GM12872 (cell line): ENCODE results near the gene OAS2.

ENCODE experiments used
- CTCF ChIP-seq: IDR thresholded peaks from 3 replicates; pipeline ENCODE4 v1.5.1; 2011; ENCODE audit warnings: low read depth, mild to moderate bottlenecking, low read length, moderate library complexity; ENCODE audit not compliant: insufficient read depth

Gene OAS2

GRCh38 chr12:112967306-112967705 is 11.0 kb upstream of the OAS2 start:
- TF ChIP-seq CTCF = no peak

- no peak for TF ChIP-seq CTCF
Observed at GRCh38 chr12:112967858-112968257, 10.5 kb upstream of the OAS2 start.

GRCh38 chr12:112969547-112970306 is 8.6 kb upstream of the OAS2 start:
- no peak for TF ChIP-seq CTCF

- TF ChIP-seq CTCF = no peak
Observed at GRCh38 chr12:112970391-112970790, 7.9 kb upstream of the OAS2 start.

GRCh38 chr12:112971248-112971647 is 7.1 kb upstream of the OAS2 start:
- TF ChIP-seq CTCF = no peak

DNA sequence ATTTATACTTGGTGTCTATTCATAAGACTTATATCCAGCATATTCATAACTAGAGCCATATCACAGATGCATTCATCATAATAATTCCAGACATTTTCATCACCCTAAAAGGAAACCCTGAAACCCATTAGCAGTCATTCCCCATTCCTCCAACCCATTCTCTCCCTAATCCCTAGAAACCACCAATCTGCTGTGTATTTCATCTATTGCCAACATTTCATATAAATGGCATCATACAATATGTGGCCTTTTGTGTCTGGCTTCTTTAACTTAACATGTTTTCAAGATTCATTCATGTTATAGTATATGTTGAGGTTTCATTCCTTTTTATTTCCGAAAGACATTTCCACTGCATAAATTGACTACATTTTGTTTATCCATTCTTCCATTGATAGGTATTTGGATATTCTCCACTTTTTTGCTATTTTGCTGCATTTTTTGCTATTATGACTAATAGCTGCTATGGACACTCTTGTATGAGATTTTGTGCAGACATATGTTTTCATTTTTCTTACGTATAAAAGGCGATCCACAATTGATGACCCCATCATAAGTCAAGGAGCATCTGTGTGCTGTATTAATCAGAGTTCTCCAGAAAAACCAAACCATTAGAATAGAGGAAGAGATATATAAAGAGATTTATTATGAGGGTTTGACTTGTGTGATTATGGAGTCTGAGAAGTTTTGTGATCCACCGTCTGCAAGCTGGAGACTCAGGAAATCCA is 5.1 kb upstream of the OAS2 start:
- no peak for TF ChIP-seq CTCF

DNA sequence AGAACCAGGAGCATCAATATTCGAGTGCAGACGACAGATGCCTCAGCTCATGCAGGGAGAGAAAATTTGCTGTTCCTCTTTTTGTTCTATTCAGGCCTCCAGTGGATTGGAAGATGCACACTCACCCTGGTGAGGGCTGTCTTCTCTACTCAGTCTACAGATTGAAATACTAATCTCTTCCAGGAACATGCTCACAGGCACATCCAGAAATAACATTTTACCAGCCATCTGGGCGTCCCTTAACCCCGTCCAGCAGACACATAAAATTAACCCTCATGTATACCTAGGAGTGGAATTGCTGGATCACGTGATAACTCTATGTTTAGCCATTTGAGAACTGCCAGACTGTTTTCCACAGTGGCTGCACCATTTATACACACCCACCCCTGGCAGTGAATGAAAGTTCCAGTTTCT is 4.5 kb upstream of the OAS2 start:
- no peak for TF ChIP-seq CTCF
